Dermis blood vessel endothelial cell (primary cell): ENCODE data around the gene CD82. TPM values are rescaled to one million over a fixed set of nuclear protein-coding genes. Genes with fewer than 3 reads are reported as not detected.

Experiments
- DNase-seq: peaks from one replicate; pipeline ENCODE4 v3.0.0; 2010
- total RNA-seq: library from RNA; depleted of rRNA; stranded (reverse); fragments of >200 nt; gene quantifications from 2 replicates; pipeline ENCODE4 v1.2.3, GENCODE V29; 2014

The CD82 gene
- total RNA-seq, 1 donor from 2014 or later: 8.5 TPM

GRCh38 chr11:44578279-44578678, 12.8 kb downstream of the CD82 start:
- DNase-seq: no peak

- DNase-seq: no peak
Measured at GRCh38 chr11:44579302-44579761, 13.9 kb downstream of the CD82 start.

GRCh38 chr11:44580701-44581100, 15.2 kb downstream of the CD82 start:
- DNase-seq: no peak

- no peak for DNase-seq
Measured at GRCh38 chr11:44581246-44581645, 15.8 kb downstream of the CD82 start.

GRCh38 chr11:44582641-44583352, 17.3 kb downstream of the CD82 start:
- DNase-seq: no peak

GRCh38 chr11:44583353-44583669, 17.8 kb downstream of the CD82 start:
- no peak for DNase-seq

- DNase-seq: no peak
Measured at GRCh38 chr11:44585421-44585820, 20.0 kb downstream of the CD82 start.

- DNase-seq: no peak
Measured at GRCh38 chr11:44589301-44589700, 23.8 kb downstream of the CD82 start.

- DNase-seq: no peak
Measured at GRCh38 chr11:44590769-44591168, 25.3 kb downstream of the CD82 start.

- DNase-seq: no peak
Measured at GRCh38 chr11:44591557-44591956, 26.1 kb downstream of the CD82 start.

- DNase-seq: no peak
Measured at GRCh38 chr11:44592125-44592940, 26.9 kb downstream of the CD82 start.

GRCh38 chr11:44593251-44593650, 27.8 kb downstream of the CD82 start:
- DNase-seq: no peak

- no peak for DNase-seq
Measured at GRCh38 chr11:44595006-44595405, 29.5 kb downstream of the CD82 start.

GRCh38 chr11:44595964-44596381, 30.5 kb downstream of the CD82 start:
- DNase-seq: no peak

- no peak for DNase-seq
Measured at GRCh38 chr11:44596525-44597276, 31.2 kb downstream of the CD82 start.

- DNase-seq: no peak
Measured at GRCh38 chr11:44597358-44598012, 32.0 kb downstream of the CD82 start.

- no peak for DNase-seq
Measured at GRCh38 chr11:44598831-44599230, 33.4 kb downstream of the CD82 start.

- no peak for DNase-seq
Measured at GRCh38 chr11:44600261-44600660, 34.8 kb downstream of the CD82 start.

GRCh38 chr11:44600839-44601383, 35.4 kb downstream of the CD82 start:
- DNase-seq: no peak

GRCh38 chr11:44601471-44602370, 36.3 kb downstream of the CD82 start:
- no peak for DNase-seq

GRCh38 chr11:44602891-44603310, 37.4 kb downstream of the CD82 start:
- no peak for DNase-seq
